Mammary epithelial cell (primary cell): Measurements from ENCODE around the gene BACH2.

Experiments used
- EZH2 ChIP-seq: IDR thresholded peaks from 2 replicates; pipeline ENCODE4 v1.6.1; 2012; ENCODE audit warnings: low read length, inconsistent platforms, borderline replicate concordance
- TF ChIP-seq, protein P1 (sequence below), 2 donors: IDR thresholded peaks in 1 of 2; conservative IDR thresholded peaks in 1 of 2; 2 replicates each; pipeline ENCODE4 v1.5.1; 2011 to 2012; ENCODE audit warnings: inconsistent platforms in 2 of 2, low read length in 2 of 2, mild to moderate bottlenecking in 2 of 2, control low read depth in 1 of 2, low read depth in 1 of 2; ENCODE audit not compliant: insufficient read depth in 1 of 2; ENCODE audit errors: extremely low read depth in 1 of 2

DNA sequence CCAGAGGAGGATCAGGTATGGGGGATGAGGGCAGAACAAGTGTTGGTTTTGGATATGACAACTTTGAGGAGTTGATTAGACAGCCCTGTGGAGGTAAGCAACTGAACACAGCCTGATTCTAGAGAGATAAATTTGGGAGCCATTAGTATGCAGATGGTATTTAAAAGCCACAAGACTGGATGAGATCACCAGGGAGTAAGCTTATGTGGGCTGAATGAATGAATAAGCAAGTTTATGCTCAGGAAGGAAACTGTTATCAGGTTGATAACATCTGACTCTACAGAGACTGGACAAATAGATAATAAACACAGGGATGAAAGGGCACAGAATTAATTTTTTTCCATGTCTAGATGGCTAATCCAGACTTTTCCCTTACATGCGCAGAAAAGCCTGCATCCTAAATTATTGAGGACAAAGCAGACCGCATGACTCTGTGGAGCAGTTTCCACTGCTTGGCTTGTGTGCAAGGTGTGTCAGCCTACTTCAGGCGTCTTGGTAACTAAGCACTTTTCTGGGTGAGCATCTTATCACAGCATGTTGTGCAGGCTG is 251.7 kb downstream of the BACH2 start:
- TF ChIP-seq EZH2 = no peak
- TF ChIP-seq, protein P1, sequence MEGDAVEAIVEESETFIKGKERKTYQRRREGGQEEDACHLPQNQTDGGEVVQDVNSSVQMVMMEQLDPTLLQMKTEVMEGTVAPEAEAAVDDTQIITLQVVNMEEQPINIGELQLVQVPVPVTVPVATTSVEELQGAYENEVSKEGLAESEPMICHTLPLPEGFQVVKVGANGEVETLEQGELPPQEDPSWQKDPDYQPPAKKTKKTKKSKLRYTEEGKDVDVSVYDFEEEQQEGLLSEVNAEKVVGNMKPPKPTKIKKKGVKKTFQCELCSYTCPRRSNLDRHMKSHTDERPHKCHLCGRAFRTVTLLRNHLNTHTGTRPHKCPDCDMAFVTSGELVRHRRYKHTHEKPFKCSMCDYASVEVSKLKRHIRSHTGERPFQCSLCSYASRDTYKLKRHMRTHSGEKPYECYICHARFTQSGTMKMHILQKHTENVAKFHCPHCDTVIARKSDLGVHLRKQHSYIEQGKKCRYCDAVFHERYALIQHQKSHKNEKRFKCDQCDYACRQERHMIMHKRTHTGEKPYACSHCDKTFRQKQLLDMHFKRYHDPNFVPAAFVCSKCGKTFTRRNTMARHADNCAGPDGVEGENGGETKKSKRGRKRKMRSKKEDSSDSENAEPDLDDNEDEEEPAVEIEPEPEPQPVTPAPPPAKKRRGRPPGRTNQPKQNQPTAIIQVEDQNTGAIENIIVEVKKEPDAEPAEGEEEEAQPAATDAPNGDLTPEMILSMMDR (conservative IDR thresholded peaks at IDR 0.05 in 1 of 2, IDR thresholded peaks at IDR 0.05 in 1 of 2; ENCODE audit: extremely low read depth in 1 of 2, insufficient read depth in 1 of 2, low read depth in 1 of 2, low read length in 2 of 2) = no peak
